ENCODE data around the gene MOSMO. TPM values are rescaled to one million over a fixed set of nuclear protein-coding genes. Genes with fewer than 3 reads are reported as not detected.
A peak's percentile ranks its signal among the peaks of the same experiment; 100 is the strongest.
"Not testable (repeated sequence)": the region's sequence is repeated elsewhere in the genome, so short reads cannot be mapped to it uniquely, and the experiment has no call there.

Gene MOSMO
- total RNA-seq, 2 experiments from 2014 or later = 9.6 to 9.8 TPM

- TF ChIP-seq, protein P1, sequence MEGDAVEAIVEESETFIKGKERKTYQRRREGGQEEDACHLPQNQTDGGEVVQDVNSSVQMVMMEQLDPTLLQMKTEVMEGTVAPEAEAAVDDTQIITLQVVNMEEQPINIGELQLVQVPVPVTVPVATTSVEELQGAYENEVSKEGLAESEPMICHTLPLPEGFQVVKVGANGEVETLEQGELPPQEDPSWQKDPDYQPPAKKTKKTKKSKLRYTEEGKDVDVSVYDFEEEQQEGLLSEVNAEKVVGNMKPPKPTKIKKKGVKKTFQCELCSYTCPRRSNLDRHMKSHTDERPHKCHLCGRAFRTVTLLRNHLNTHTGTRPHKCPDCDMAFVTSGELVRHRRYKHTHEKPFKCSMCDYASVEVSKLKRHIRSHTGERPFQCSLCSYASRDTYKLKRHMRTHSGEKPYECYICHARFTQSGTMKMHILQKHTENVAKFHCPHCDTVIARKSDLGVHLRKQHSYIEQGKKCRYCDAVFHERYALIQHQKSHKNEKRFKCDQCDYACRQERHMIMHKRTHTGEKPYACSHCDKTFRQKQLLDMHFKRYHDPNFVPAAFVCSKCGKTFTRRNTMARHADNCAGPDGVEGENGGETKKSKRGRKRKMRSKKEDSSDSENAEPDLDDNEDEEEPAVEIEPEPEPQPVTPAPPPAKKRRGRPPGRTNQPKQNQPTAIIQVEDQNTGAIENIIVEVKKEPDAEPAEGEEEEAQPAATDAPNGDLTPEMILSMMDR (conservative IDR thresholded peaks at IDR 0.05; ENCODE audit: low read length) = no peak
- no peak for TF ChIP-seq EZH2phosphoT487 (IDR thresholded peaks at IDR 0.05; ENCODE audit: borderline replicate concordance, low read depth, low read length)
- ChIA-PET CTCF (ENCODE audit: unreplicated experiment) (no interaction called here), POLR2A (interaction anchor here (0.5 to 1.2 kb wide), 3 partner anchors 8 to 161 kb away, joined by 3 to 6 read pairs (median 4); no protein-coding TSS in a partner anchor)
- no TSS peak for BruUV-seq (replicated peaks)
- no peaks in the 10 kb centered on the region for H3K9me3 ChIP-seq (ENCODE audit: low read length)
- H3K36me3 ChIP-seq (ENCODE audit: insufficient read depth, low read length) = no peaks in the 10 kb centered on the region
- DNase-seq (ENCODE audit: low spot score) = no peak
- intact Hi-C loops (cut with micrococcal nuclease; ENCODE audit: unreplicated experiment) = loop anchor here (5.0 kb wide), 1 partner anchor 46 kb away; the partner anchor contains the start of gene UQCRC2
- H2AFZ ChIP-seq (ENCODE audit: low read length) = no peak overlapping the region
- no peak overlapping the region for H3K4me2 ChIP-seq (ENCODE audit: low read length)
- H3K79me2 ChIP-seq (ENCODE audit: insufficient read depth, low read depth, low read length) = no peaks in the 10 kb centered on the region
- H4K20me1 ChIP-seq (ENCODE audit: insufficient read depth, low read length) = no peaks in the 10 kb centered on the region
- H3K4me3 ChIP-seq (ENCODE audit: low read depth, low read length, poor library complexity, severe bottlenecking) = no peak overlapping the region
- no peak overlapping the region for H3K27ac ChIP-seq (ENCODE audit: low read depth, low read length, poor library complexity, severe bottlenecking)
- peaks cover 6% of the 10 kb centered on the region for H3K4me1 ChIP-seq (ENCODE audit: insufficient read depth, low read length, poor library complexity, severe bottlenecking)
- H3K9me2 ChIP-seq (ENCODE audit: insufficient read depth, low read length) = no peaks in the 10 kb centered on the region
These were observed 10.0 kb upstream of the MOSMO start for GRCh38 chr16:21997697-21998480.

DNA sequence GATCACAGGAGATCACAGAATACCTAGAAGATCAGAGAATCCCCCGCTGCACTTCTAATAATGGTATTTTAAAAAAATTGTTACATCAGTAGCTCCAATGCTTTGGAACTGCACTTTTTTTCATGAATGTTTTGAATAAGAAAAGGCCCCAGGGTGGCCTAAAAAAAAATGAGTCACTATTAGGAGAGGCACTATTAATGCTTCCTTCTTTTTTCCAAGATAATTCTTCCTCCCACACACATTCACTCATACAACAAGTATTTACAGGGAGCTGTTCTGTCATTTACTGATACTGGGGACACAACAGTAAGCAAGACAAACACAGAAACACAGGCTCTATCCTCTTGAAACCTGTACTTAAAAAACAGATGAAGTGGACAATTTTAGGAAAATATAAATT lies 6.3 kb upstream of the MOSMO start:
- Histone ChIP-seq H3K4me3 (ENCODE audit: low read depth, low read length, poor library complexity, severe bottlenecking) (no peak overlapping the region), H3K27ac (ENCODE audit: low read depth, low read length, poor library complexity, severe bottlenecking) (no peak overlapping the region), H3K79me2 (ENCODE audit: insufficient read depth, low read depth, low read length) (no peaks in the 10 kb centered on the region), H4K20me1 (ENCODE audit: insufficient read depth, low read length) (no peaks in the 10 kb centered on the region), H3K36me3 (ENCODE audit: insufficient read depth, low read length) (no peaks in the 10 kb centered on the region), H3K9me3 (ENCODE audit: low read length) (no peaks in the 10 kb centered on the region), H2AFZ (ENCODE audit: low read length) (peak overlapping the region; percentile 68; the same call in 1 of the 2 replicates), H3K4me2 (ENCODE audit: low read length) (no peak overlapping the region), H3K4me1 (ENCODE audit: insufficient read depth, low read length, poor library complexity, severe bottlenecking) (peaks cover 6% of the 10 kb centered on the region), H3K9me2 (ENCODE audit: insufficient read depth, low read length) (no peaks in the 10 kb centered on the region)
- no peak for DNase-seq (ENCODE audit: low spot score)
- POLR2A ChIA-PET = interaction anchor here (0.9 to 1.6 kb wide), 2 partner anchors 71 to 76 kb away, joined by 3 to 9 read pairs; no protein-coding TSS in a partner anchor
- no TSS peak for BruUV-seq (replicated peaks)
- no peak for TF ChIP-seq EZH2phosphoT487 (IDR thresholded peaks at IDR 0.05; ENCODE audit: borderline replicate concordance, low read depth, low read length)
- TF ChIP-seq, protein P1 (conservative IDR thresholded peaks at IDR 0.05; ENCODE audit: low read length) = no peak
- intact Hi-C loops (cut with micrococcal nuclease; ENCODE audit: unreplicated experiment) = loop anchor here (1.0 to 5.0 kb wide), 3 partner anchors 76 to 187 kb away; no protein-coding TSS in a partner anchor
- CTCF ChIA-PET (ENCODE audit: unreplicated experiment) = interaction anchor here (1.2 to 1.4 kb wide), 2 partner anchors 76 to 187 kb away, joined by 3 to 5 read pairs; no protein-coding TSS in a partner anchor

DNA sequence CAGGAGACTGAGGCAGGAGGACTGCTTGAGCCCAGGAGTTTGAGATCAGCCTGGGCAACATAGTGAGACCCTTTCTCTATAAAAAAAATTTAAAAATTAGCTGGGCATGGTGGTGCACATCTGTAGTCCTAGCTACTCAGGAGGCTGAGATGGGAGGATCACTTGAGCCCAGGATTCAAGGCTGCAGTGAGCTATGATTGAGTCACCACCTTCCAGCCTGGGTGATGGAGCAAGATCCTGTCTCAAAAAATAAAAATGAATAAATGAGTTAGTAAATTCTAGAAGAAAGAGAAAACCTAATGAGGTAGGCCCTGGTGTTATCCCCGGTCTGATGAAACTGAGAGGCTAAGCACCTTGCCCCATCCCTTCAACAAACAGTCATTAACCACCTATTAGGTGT lies 5.9 kb upstream of the MOSMO start:
- CTCF ChIA-PET (ENCODE audit: unreplicated experiment) = interaction anchor here (1.2 to 1.4 kb wide), 2 partner anchors 76 to 186 kb away, joined by 3 to 5 read pairs; no protein-coding TSS in a partner anchor
- intact Hi-C loops (cut with micrococcal nuclease; ENCODE audit: unreplicated experiment) = loop anchor here (5.0 kb wide), 1 partner anchor 95 kb away; no protein-coding TSS in a partner anchor
- peaks cover 11% of the 10 kb centered on the region for H3K4me1 ChIP-seq (ENCODE audit: insufficient read depth, low read length, poor library complexity, severe bottlenecking)
- not testable (repeated sequence) for BruUV-seq (replicated peaks); H3K36me3 ChIP-seq (ENCODE audit: insufficient read depth, low read length); H3K4me3 ChIP-seq (ENCODE audit: low read depth, low read length, poor library complexity, severe bottlenecking); DNase-seq (ENCODE audit: low spot score); H3K79me2 ChIP-seq (ENCODE audit: insufficient read depth, low read depth, low read length); H4K20me1 ChIP-seq (ENCODE audit: insufficient read depth, low read length); H3K9me2 ChIP-seq (ENCODE audit: insufficient read depth, low read length); H2AFZ ChIP-seq (ENCODE audit: low read length); H3K9me3 ChIP-seq (ENCODE audit: low read length); H3K27ac ChIP-seq (ENCODE audit: low read depth, low read length, poor library complexity, severe bottlenecking); H3K4me2 ChIP-seq (ENCODE audit: low read length)
- POLR2A ChIA-PET = interaction anchor here (0.6 to 1.6 kb wide), 4 partner anchors 10 to 76 kb away, joined by 3 to 9 read pairs (median 4); no protein-coding TSS in a partner anchor

All from OCI-LY7 (cell line).